ENCODE results near the gene MT3.
A peak's percentile ranks its signal among the peaks of the same experiment; 100 is the strongest.
"Not testable (repeated sequence)": the region's sequence is repeated elsewhere in the genome, so short reads cannot be mapped to it uniquely, and the experiment has no call there.

Gene MT3

GRCh38 chr16:56614549-56614991 is 25.2 kb downstream of the MT3 start:
- Histone ChIP-seq H3K9me3 (ENCODE audit: control insufficient read depth, low read depth, low read length) (no peaks in the 10 kb centered on the region), H3K4me3 (ENCODE audit: low read length) (no peak overlapping the region), H3K9ac (ENCODE audit: low read length) (no peak overlapping the region), H3K4me1 (ENCODE audit: control insufficient read depth, low read depth, low read length) (peaks cover 17% of the 10 kb centered on the region), H3K27me3 (ENCODE audit: control insufficient read depth, insufficient read depth, low read length) (peaks cover 87% of the 10 kb centered on the region), H3K36me3 (ENCODE audit: control insufficient read depth, low read depth, low read length) (no peaks in the 10 kb centered on the region), H3K27ac (ENCODE audit: low read length) (no peak overlapping the region)

GRCh38 chr16:56615353-56615752 is 26.0 kb downstream of the MT3 start:
- no peaks in the 10 kb centered on the region for H3K36me3 ChIP-seq (ENCODE audit: control insufficient read depth, low read depth, low read length)
- H3K4me3 ChIP-seq (ENCODE audit: low read length) = no peak overlapping the region
- no peak overlapping the region for H3K27ac ChIP-seq (ENCODE audit: low read length)
- peaks cover 87% of the 10 kb centered on the region for H3K27me3 ChIP-seq (ENCODE audit: control insufficient read depth, insufficient read depth, low read length)
- H3K9ac ChIP-seq (ENCODE audit: low read length) = no peak overlapping the region
- H3K9me3 ChIP-seq (ENCODE audit: control insufficient read depth, low read depth, low read length) = no peaks in the 10 kb centered on the region
- H3K4me1 ChIP-seq (ENCODE audit: control insufficient read depth, low read depth, low read length) = peaks cover 9% of the 10 kb centered on the region

- Histone ChIP-seq H3K9ac (ENCODE audit: low read length) (no peak overlapping the region), H3K27me3 (ENCODE audit: control insufficient read depth, insufficient read depth, low read length) (peaks cover 87% of the 10 kb centered on the region)
Measured at GRCh38 chr16:56616608-56617211, 27.4 kb downstream of the MT3 start.

GRCh38 chr16:56617212-56618085 is 28.1 kb downstream of the MT3 start:
- H3K27me3 ChIP-seq (ENCODE audit: control insufficient read depth, insufficient read depth, low read length) = peaks cover 93% of the 10 kb centered on the region
- peak overlapping the region; percentile 62 for H3K4me3 ChIP-seq (ENCODE audit: low read length)
- no peaks in the 10 kb centered on the region for H3K9me3 ChIP-seq (ENCODE audit: control insufficient read depth, low read depth, low read length)
- no peak overlapping the region for H3K9ac ChIP-seq (ENCODE audit: low read length)
- no peak overlapping the region for H3K27ac ChIP-seq (ENCODE audit: low read length)
- H3K36me3 ChIP-seq (ENCODE audit: control insufficient read depth, low read depth, low read length) = no peaks in the 10 kb centered on the region
- peaks cover 18% of the 10 kb centered on the region for H3K4me1 ChIP-seq (ENCODE audit: control insufficient read depth, low read depth, low read length)

More at GRCh38 chr16:56616608-56617211, 27.4 kb downstream of the MT3 start:
- peaks cover 16% of the 10 kb centered on the region for H3K4me1 ChIP-seq (ENCODE audit: control insufficient read depth, low read depth, low read length)
- peak overlapping the region; percentile 62 for H3K4me3 ChIP-seq (ENCODE audit: low read length)
- H3K27ac ChIP-seq (ENCODE audit: low read length) = no peak overlapping the region
- no peaks in the 10 kb centered on the region for H3K36me3 ChIP-seq (ENCODE audit: control insufficient read depth, low read depth, low read length)
- H3K9me3 ChIP-seq (ENCODE audit: control insufficient read depth, low read depth, low read length) = no peaks in the 10 kb centered on the region

- H3K36me3 ChIP-seq (ENCODE audit: control insufficient read depth, low read depth, low read length) = no peaks in the 10 kb centered on the region
- H3K9me3 ChIP-seq (ENCODE audit: control insufficient read depth, low read depth, low read length) = no peaks in the 10 kb centered on the region
- no peak overlapping the region for H3K4me3 ChIP-seq (ENCODE audit: low read length)
- peaks cover 18% of the 10 kb centered on the region for H3K4me1 ChIP-seq (ENCODE audit: control insufficient read depth, low read depth, low read length)
- peaks cover 100% of the 10 kb centered on the region for H3K27me3 ChIP-seq (ENCODE audit: control insufficient read depth, insufficient read depth, low read length)
- no peak overlapping the region for H3K27ac ChIP-seq (ENCODE audit: low read length)
- no peak overlapping the region for H3K9ac ChIP-seq (ENCODE audit: low read length)
Measured at GRCh38 chr16:56618138-56618537, 28.8 kb downstream of the MT3 start.

- H3K36me3 ChIP-seq (ENCODE audit: control insufficient read depth, low read depth, low read length) = no peaks in the 10 kb centered on the region
- peaks cover 18% of the 10 kb centered on the region for H3K4me1 ChIP-seq (ENCODE audit: control insufficient read depth, low read depth, low read length)
- H3K27ac ChIP-seq (ENCODE audit: low read length) = no peak overlapping the region
- no peak overlapping the region for H3K4me3 ChIP-seq (ENCODE audit: low read length)
- H3K9ac ChIP-seq (ENCODE audit: low read length) = no peak overlapping the region
- peaks cover 100% of the 10 kb centered on the region for H3K27me3 ChIP-seq (ENCODE audit: control insufficient read depth, insufficient read depth, low read length)
- no peaks in the 10 kb centered on the region for H3K9me3 ChIP-seq (ENCODE audit: control insufficient read depth, low read depth, low read length)
Measured at GRCh38 chr16:56620339-56620897, 31.1 kb downstream of the MT3 start.

GRCh38 chr16:56621665-56622445 is 32.5 kb downstream of the MT3 start:
- not testable (repeated sequence) for H3K9me3 ChIP-seq (ENCODE audit: control insufficient read depth, low read depth, low read length); H3K36me3 ChIP-seq (ENCODE audit: control insufficient read depth, low read depth, low read length); H3K4me3 ChIP-seq (ENCODE audit: low read length); H3K27ac ChIP-seq (ENCODE audit: low read length); H3K9ac ChIP-seq (ENCODE audit: low read length)
- peaks cover 25% of the 10 kb centered on the region for H3K4me1 ChIP-seq (ENCODE audit: control insufficient read depth, low read depth, low read length)
- H3K27me3 ChIP-seq (ENCODE audit: control insufficient read depth, insufficient read depth, low read length) = peaks cover 100% of the 10 kb centered on the region

- not testable (repeated sequence) for H3K4me3 ChIP-seq (ENCODE audit: low read length); H3K36me3 ChIP-seq (ENCODE audit: control insufficient read depth, low read depth, low read length); H3K27ac ChIP-seq (ENCODE audit: low read length); H3K9me3 ChIP-seq (ENCODE audit: control insufficient read depth, low read depth, low read length); H3K9ac ChIP-seq (ENCODE audit: low read length)
- Histone ChIP-seq H3K4me1 (ENCODE audit: control insufficient read depth, low read depth, low read length) (peaks cover 21% of the 10 kb centered on the region), H3K27me3 (ENCODE audit: control insufficient read depth, insufficient read depth, low read length) (peaks cover 100% of the 10 kb centered on the region)
Measured at GRCh38 chr16:56623184-56623583, 33.9 kb downstream of the MT3 start.

- Histone ChIP-seq H3K36me3 (ENCODE audit: control insufficient read depth, low read depth, low read length) (no peaks in the 10 kb centered on the region), H3K4me3 (ENCODE audit: low read length) (no peak overlapping the region), H3K27ac (ENCODE audit: low read length) (no peak overlapping the region), H3K4me1 (ENCODE audit: control insufficient read depth, low read depth, low read length) (peaks cover 20% of the 10 kb centered on the region), H3K27me3 (ENCODE audit: control insufficient read depth, insufficient read depth, low read length) (peaks cover 100% of the 10 kb centered on the region), H3K9me3 (ENCODE audit: control insufficient read depth, low read depth, low read length) (no peaks in the 10 kb centered on the region), H3K9ac (ENCODE audit: low read length) (no peak overlapping the region)
Measured at GRCh38 chr16:56623637-56624036, 34.3 kb downstream of the MT3 start.

GRCh38 chr16:56625140-56625942 is 36.0 kb downstream of the MT3 start, which contains the start of gene MT1E:
Gene MT1E (plus strand): TSS chr16:56625781. CDS start chr16:56625852, 71 bp downstream.
- H3K9me3 ChIP-seq (ENCODE audit: control insufficient read depth, low read depth, low read length) = no peaks in the 10 kb centered on the region

More at GRCh38 chr16:56625140-56625942, 36.0 kb downstream of the MT3 start, which contains the start of gene MT1E:
- H3K4me3 ChIP-seq (ENCODE audit: low read length) = peak within 1 kb of the TSS; percentile 60
- peaks cover 20% of the 10 kb centered on the region for H3K4me1 ChIP-seq (ENCODE audit: control insufficient read depth, low read depth, low read length)
- peaks cover 100% of the 10 kb centered on the region for H3K27me3 ChIP-seq (ENCODE audit: control insufficient read depth, insufficient read depth, low read length)
- H3K9ac ChIP-seq (ENCODE audit: low read length) = peak within 1 kb of the TSS; percentile 8
- H3K27ac ChIP-seq (ENCODE audit: low read length) = no peak within 1 kb of the TSS
- no peaks in the 10 kb centered on the region for H3K36me3 ChIP-seq (ENCODE audit: control insufficient read depth, low read depth, low read length)
